Effector memory CD4-positive, alpha-beta T cell (primary cell): Measurements from ENCODE around the gene ZBED4.

Experiments used
- DNase-seq, 3 donors: peaks; one replicate each; pipeline ENCODE4 v3.0.0-alpha.2; 2020
- H3K27ac ChIP-seq: 2 replicates; pipeline ENCODE4 v1.7.0; 2013; ENCODE audit warnings: mild to moderate bottlenecking, low read length, moderate library complexity; ENCODE audit not compliant: insufficient read depth, poor library complexity, severe bottlenecking
- H3K27me3 ChIP-seq: replicated peaks from 2 replicates; pipeline ENCODE4 v1.7.0; 2013; ENCODE audit warnings: mild to moderate bottlenecking, low read length; ENCODE audit not compliant: insufficient read depth, control insufficient read depth, poor library complexity, severe bottlenecking
- H3K36me3 ChIP-seq: 2 replicates; pipeline ENCODE4 v1.7.0; 2013; ENCODE audit warnings: mild to moderate bottlenecking, low read length, moderate library complexity; ENCODE audit not compliant: control insufficient read depth, insufficient read depth
- H3K4me1 ChIP-seq: 2 replicates; pipeline ENCODE4 v1.7.0; 2013; ENCODE audit warnings: low read length, mild to moderate bottlenecking; ENCODE audit not compliant: control insufficient read depth, insufficient read depth, poor library complexity, severe bottlenecking
- H3K4me3 ChIP-seq: 2 replicates; pipeline ENCODE4 v1.7.0; 2013; ENCODE audit warnings: low read length, low read depth, mild to moderate bottlenecking; ENCODE audit not compliant: insufficient read depth, poor library complexity, severe bottlenecking
- H3K9me3 ChIP-seq: 2 replicates; pipeline ENCODE4 v1.7.0; 2013; ENCODE audit warnings: mild to moderate bottlenecking, low read length, moderate library complexity; ENCODE audit not compliant: control insufficient read depth

Gene ZBED4

GRCh38 chr22:49921508-49922278 is 68.0 kb downstream of the ZBED4 start:
- Histone ChIP-seq H3K27me3 (no peaks in the 10 kb centered on the region), H3K9me3 (no peaks in the 10 kb centered on the region), H3K4me1 (peaks cover 35% of the 10 kb centered on the region), H3K27ac (no peak overlapping the region), H3K4me3 (no peak overlapping the region), H3K36me3 (peaks cover 7% of the 10 kb centered on the region)
- DNase-seq, result no peak

- peaks cover 7% of the 10 kb centered on the region for H3K36me3 ChIP-seq
- no peaks in the 10 kb centered on the region for H3K9me3 ChIP-seq
- peaks cover 28% of the 10 kb centered on the region for H3K4me1 ChIP-seq
- no peak overlapping the region for H3K27ac ChIP-seq
- no peak for DNase-seq
- no peak overlapping the region for H3K4me3 ChIP-seq
- H3K27me3 ChIP-seq, result no peaks in the 10 kb centered on the region
Observed at GRCh38 chr22:49922484-49922883, 68.8 kb downstream of the ZBED4 start.

- peaks cover 7% of the 10 kb centered on the region for H3K36me3 ChIP-seq
- no peak overlapping the region for H3K27ac ChIP-seq
- H3K4me1 ChIP-seq, result peaks cover 24% of the 10 kb centered on the region
- H3K27me3 ChIP-seq, result no peaks in the 10 kb centered on the region
- no peak overlapping the region for H3K4me3 ChIP-seq
- no peak for DNase-seq
- no peaks in the 10 kb centered on the region for H3K9me3 ChIP-seq
Observed at GRCh38 chr22:49922926-49923325, 69.3 kb downstream of the ZBED4 start.

GRCh38 chr22:49923445-49923844 is 69.8 kb downstream of the ZBED4 start:
- H3K4me1 ChIP-seq, result peaks cover 24% of the 10 kb centered on the region
- H3K36me3 ChIP-seq, result peaks cover 7% of the 10 kb centered on the region
- H3K27me3 ChIP-seq, result no peaks in the 10 kb centered on the region
- peak overlapping the region; percentile 30 for H3K27ac ChIP-seq
- no peak overlapping the region for H3K4me3 ChIP-seq
- DNase-seq, result no peak
- H3K9me3 ChIP-seq, result no peaks in the 10 kb centered on the region

GRCh38 chr22:49924113-49924833 is 70.6 kb downstream of the ZBED4 start:
- Histone ChIP-seq H3K36me3 (peaks cover 7% of the 10 kb centered on the region), H3K9me3 (no peaks in the 10 kb centered on the region), H3K27ac (peak overlapping the region; percentile 30), H3K4me1 (peaks cover 21% of the 10 kb centered on the region), H3K4me3 (no peak overlapping the region), H3K27me3 (no peaks in the 10 kb centered on the region)
- DNase-seq, result no peak

GRCh38 chr22:49925525-49926128 is 72.0 kb downstream of the ZBED4 start:
- peak overlapping the region; percentile 5 for H3K4me3 ChIP-seq
- H3K27me3 ChIP-seq, result no peaks in the 10 kb centered on the region
- peak overlapping the region; percentile 90 for H3K27ac ChIP-seq
- peaks cover 23% of the 10 kb centered on the region for H3K4me1 ChIP-seq
- no peaks in the 10 kb centered on the region for H3K9me3 ChIP-seq
- peak; percentile 72 to 80 (median 76) for DNase-seq
- H3K36me3 ChIP-seq, result peaks cover 7% of the 10 kb centered on the region

GRCh38 chr22:49926916-49927315 is 73.3 kb downstream of the ZBED4 start:
- Histone ChIP-seq H3K27me3 (no peaks in the 10 kb centered on the region), H3K4me3 (no peak overlapping the region), H3K36me3 (no peaks in the 10 kb centered on the region), H3K4me1 (peaks cover 31% of the 10 kb centered on the region), H3K27ac (no peak overlapping the region), H3K9me3 (no peaks in the 10 kb centered on the region)
- DNase-seq, result no peak

GRCh38 chr22:49927483-49928184 is 74.0 kb downstream of the ZBED4 start:
- Histone ChIP-seq H3K9me3 (no peaks in the 10 kb centered on the region), H3K27me3 (no peaks in the 10 kb centered on the region), H3K36me3 (no peaks in the 10 kb centered on the region), H3K4me1 (peaks cover 31% of the 10 kb centered on the region), H3K27ac (no peak overlapping the region), H3K4me3 (no peak overlapping the region)
- DNase-seq, result no peak

- no peaks in the 10 kb centered on the region for H3K36me3 ChIP-seq
- no peaks in the 10 kb centered on the region for H3K9me3 ChIP-seq
- H3K27ac ChIP-seq, result no peak overlapping the region
- H3K4me3 ChIP-seq, result no peak overlapping the region
- no peaks in the 10 kb centered on the region for H3K27me3 ChIP-seq
- peaks cover 31% of the 10 kb centered on the region for H3K4me1 ChIP-seq
- no peak for DNase-seq
Observed at GRCh38 chr22:49928185-49928495, 74.5 kb downstream of the ZBED4 start.
